D721Med (cell line): ENCODE measurements around the gene ERBB4.
A peak's percentile ranks its signal among the peaks of the same experiment; 100 is the strongest.

Source experiments
- DNase-seq: peaks from one replicate; pipeline ENCODE4 v3.0.0; 2011; ENCODE audit warnings: low spot score; ENCODE audit not compliant: insufficient read length
- FAIRE-seq: peaks from 2 replicates; lab custom pipeline; 2011; peaks lifted over from hg19 to GRCh38; lab: Jason Lieb, UNC
- CTCF ChIP-seq: IDR thresholded peaks from 2 replicates; pipeline ENCODE4 v1.5.1; 2012; ENCODE audit warnings: mild to moderate bottlenecking, control low read depth; ENCODE audit not compliant: insufficient read depth; ENCODE audit errors: missing control alignments

ERBB4 gene

GRCh38 chr2:211455216-211455841 is 1083.3 kb downstream of the ERBB4 start:
- DNase-seq (no peak), FAIRE-seq (peak; percentile 94)
- peak; percentile 94 for TF ChIP-seq CTCF

GRCh38 chr2:211454679-211455078 is 1083.9 kb downstream of the ERBB4 start:
- no peak for TF ChIP-seq CTCF
- DNase-seq: no peak
- no peak for FAIRE-seq

GRCh38 chr2:211453311-211453887 is 1085.2 kb downstream of the ERBB4 start:
- peak; percentile 70 for FAIRE-seq
- no peak for TF ChIP-seq CTCF
- no peak for DNase-seq

- FAIRE-seq (no peak), DNase-seq (no peak)
- TF ChIP-seq CTCF: no peak
Measured at GRCh38 chr2:211451642-211452041, 1087.0 kb downstream of the ERBB4 start.

- TF ChIP-seq CTCF: no peak
- DNase-seq (no peak), FAIRE-seq (no peak)
Measured at GRCh38 chr2:211449819-211450218, 1088.8 kb downstream of the ERBB4 start.

GRCh38 chr2:211447548-211447947 is 1091.1 kb downstream of the ERBB4 start:
- TF ChIP-seq CTCF: no peak
- DNase-seq: no peak
- no peak for FAIRE-seq

- TF ChIP-seq CTCF: no peak
- FAIRE-seq: no peak
Measured at GRCh38 chr2:211440107-211440506, 1098.5 kb downstream of the ERBB4 start.

More at GRCh38 chr2:211440107-211440506, 1098.5 kb downstream of the ERBB4 start:
- no peak for DNase-seq
